Endothelial cell (in vitro differentiated cells): ENCODE data around the gene SH3BGRL2. TPM values are rescaled to one million over a fixed set of nuclear protein-coding genes. Genes with fewer than 3 reads are reported as not detected.

Experiments used
- DNase-seq: peaks from one replicate; pipeline ENCODE4 v3.0.0; 2021; ENCODE audit warnings: low spot score
- H3K27ac Mint-ChIP-seq: one replicate; pipeline ENCODE4 v1.8.0; 2021; ENCODE audit warnings: mixed read lengths, inconsistent platforms; ENCODE audit not compliant: unreplicated experiment
- H3K27me3 Mint-ChIP-seq: one replicate; pipeline ENCODE4 v1.8.0; 2021; ENCODE audit warnings: mild to moderate bottlenecking, moderate library complexity, mixed read lengths, inconsistent platforms; ENCODE audit not compliant: unreplicated experiment
- H3K36me3 Mint-ChIP-seq: one replicate; pipeline ENCODE4 v1.8.0; 2021; ENCODE audit warnings: mild to moderate bottlenecking, low read depth, mixed read lengths, inconsistent platforms; ENCODE audit not compliant: unreplicated experiment
- H3K4me1 Mint-ChIP-seq: one replicate; pipeline ENCODE4 v1.8.0; 2021; ENCODE audit warnings: mild to moderate bottlenecking, mixed read lengths, inconsistent platforms; ENCODE audit not compliant: unreplicated experiment
- H3K4me3 Mint-ChIP-seq: one replicate; pipeline ENCODE4 v1.8.0; 2021; ENCODE audit warnings: mild to moderate bottlenecking, mixed read lengths, inconsistent platforms; ENCODE audit not compliant: unreplicated experiment
- H3K9me3 Mint-ChIP-seq: one replicate; pipeline ENCODE4 v1.8.0; 2021; ENCODE audit warnings: mixed read lengths, inconsistent platforms; ENCODE audit not compliant: unreplicated experiment
- CTCF ChIP-seq: fragments of 200-600 bp; sonication (generic); IDR thresholded peaks from one replicate; pipeline ENCODE4 v1.5.0; 2021; ENCODE audit warnings: antibody characterized with exemption; ENCODE audit not compliant: unreplicated experiment
- total RNA-seq: library from RNA; stranded (reverse); fragmentation: NEBNext Ultra II Directional; extraction: Animal tissue kit (Norgen Biotek cat#: 25700); gene quantifications from one replicate; pipeline ENCODE4 v1.2.1, GENCODE V29; 2021; ENCODE audit not compliant: unreplicated experiment

The SH3BGRL2 gene
- total RNA-seq, 1 donor from 2014 or later = 7.0 TPM

GRCh38 chr6:79708095-79708791 is 77.1 kb downstream of the SH3BGRL2 start:
- no peak for TF ChIP-seq CTCF
- H3K4me1 Mint-ChIP-seq = no peaks in the 10 kb centered on the region
- H3K27me3 Mint-ChIP-seq = no peaks in the 10 kb centered on the region
- DNase-seq = no peak
- H3K27ac Mint-ChIP-seq = no peak overlapping the region
- H3K9me3 Mint-ChIP-seq = no peaks in the 10 kb centered on the region
- H3K36me3 Mint-ChIP-seq = no peaks in the 10 kb centered on the region
- H3K4me3 Mint-ChIP-seq = no peak overlapping the region

- no peak overlapping the region for H3K4me3 Mint-ChIP-seq
- H3K27ac Mint-ChIP-seq = no peak overlapping the region
- no peaks in the 10 kb centered on the region for H3K9me3 Mint-ChIP-seq
- H3K27me3 Mint-ChIP-seq = no peaks in the 10 kb centered on the region
- H3K36me3 Mint-ChIP-seq = no peaks in the 10 kb centered on the region
- no peaks in the 10 kb centered on the region for H3K4me1 Mint-ChIP-seq
- TF ChIP-seq CTCF = no peak
- DNase-seq = no peak
Measured at GRCh38 chr6:79710127-79710526, 79.0 kb downstream of the SH3BGRL2 start.

GRCh38 chr6:79711167-79711566 is 80.0 kb downstream of the SH3BGRL2 start:
- H3K9me3 Mint-ChIP-seq = no peaks in the 10 kb centered on the region

GRCh38 chr6:79712144-79712543 is 81.0 kb downstream of the SH3BGRL2 start:
- DNase-seq = no peak
- Mint-ChIP-seq H3K27ac (no peak overlapping the region), H3K36me3 (no peaks in the 10 kb centered on the region), H3K4me1 (peaks cover 7% of the 10 kb centered on the region), H3K27me3 (no peaks in the 10 kb centered on the region), H3K9me3 (no peaks in the 10 kb centered on the region), H3K4me3 (no peak overlapping the region)
- no peak for TF ChIP-seq CTCF

More at GRCh38 chr6:79711167-79711566, 80.0 kb downstream of the SH3BGRL2 start:
- Mint-ChIP-seq H3K27me3 (no peaks in the 10 kb centered on the region), H3K4me1 (no peaks in the 10 kb centered on the region), H3K27ac (no peak overlapping the region), H3K4me3 (no peak overlapping the region), H3K36me3 (no peaks in the 10 kb centered on the region)
- DNase-seq = no peak
- TF ChIP-seq CTCF = no peak

- no peak for DNase-seq
- TF ChIP-seq CTCF = no peak
- Mint-ChIP-seq H3K4me3 (no peak overlapping the region), H3K27me3 (no peaks in the 10 kb centered on the region), H3K27ac (no peak overlapping the region), H3K9me3 (no peaks in the 10 kb centered on the region), H3K4me1 (peaks cover 9% of the 10 kb centered on the region), H3K36me3 (no peaks in the 10 kb centered on the region)
Measured at GRCh38 chr6:79712616-79713135, 81.5 kb downstream of the SH3BGRL2 start.
